Measurements from ENCODE around the gene BTBD9.

The BTBD9 gene

GRCh38 chr6:38207375-38207774 lies 432.4 kb downstream of the BTBD9 start:
- DNase-seq (ENCODE audit: low read depth in 2 of 2), result no peak

GRCh38 chr6:38198219-38198618 lies 441.5 kb downstream of the BTBD9 start:
- no peak for DNase-seq (ENCODE audit: low read depth in 2 of 2)

- DNase-seq (ENCODE audit: low read depth in 2 of 2), result no peak
Observed at GRCh38 chr6:38195113-38195635, 444.6 kb downstream of the BTBD9 start.

GRCh38 chr6:38194589-38194988 lies 445.1 kb downstream of the BTBD9 start:
- DNase-seq (ENCODE audit: low read depth in 2 of 2), result no peak

GRCh38 chr6:38194282-38194572 lies 445.5 kb downstream of the BTBD9 start:
- no peak for DNase-seq (ENCODE audit: low read depth in 2 of 2)

GRCh38 chr6:38193481-38194281 lies 446.0 kb downstream of the BTBD9 start:
- no peak for DNase-seq (ENCODE audit: low read depth in 2 of 2)

GRCh38 chr6:38193051-38193450 lies 446.7 kb downstream of the BTBD9 start:
- DNase-seq (ENCODE audit: low read depth in 2 of 2), result no peak

- no peak for DNase-seq (ENCODE audit: low read depth in 2 of 2)
Observed at GRCh38 chr6:38192487-38192886, 447.2 kb downstream of the BTBD9 start.

GRCh38 chr6:38192011-38192410 lies 447.7 kb downstream of the BTBD9 start:
- no peak for DNase-seq (ENCODE audit: low read depth in 2 of 2)

GRCh38 chr6:38191418-38191817 lies 448.3 kb downstream of the BTBD9 start:
- no peak for DNase-seq (ENCODE audit: low read depth in 2 of 2)

- DNase-seq (ENCODE audit: low read depth in 2 of 2), result no peak
Observed at GRCh38 chr6:38188677-38189335, 450.9 kb downstream of the BTBD9 start.

GRCh38 chr6:38187811-38188590 lies 451.7 kb downstream of the BTBD9 start:
- no peak for DNase-seq (ENCODE audit: low read depth in 2 of 2)

GRCh38 chr6:38187325-38187724 lies 452.4 kb downstream of the BTBD9 start:
- DNase-seq (ENCODE audit: low read depth in 2 of 2), result no peak

- no peak for DNase-seq (ENCODE audit: low read depth in 2 of 2)
Observed at GRCh38 chr6:38185752-38186151, 454.0 kb downstream of the BTBD9 start.

GRCh38 chr6:38185244-38185643 lies 454.5 kb downstream of the BTBD9 start:
- DNase-seq (ENCODE audit: low read depth in 2 of 2), result no peak

- DNase-seq (ENCODE audit: low read depth in 2 of 2), result no peak
Observed at GRCh38 chr6:38184585-38185080, 455.1 kb downstream of the BTBD9 start.

- DNase-seq (ENCODE audit: low read depth in 2 of 2), result no peak
Observed at GRCh38 chr6:38183856-38184584, 455.7 kb downstream of the BTBD9 start.

GRCh38 chr6:38182426-38182825 lies 457.3 kb downstream of the BTBD9 start:
- no peak for DNase-seq (ENCODE audit: low read depth in 2 of 2)

GRCh38 chr6:38180586-38180985 lies 459.1 kb downstream of the BTBD9 start:
- no peak for DNase-seq (ENCODE audit: low read depth in 2 of 2)

- DNase-seq (ENCODE audit: low read depth in 2 of 2), result no peak
Observed at GRCh38 chr6:38179794-38180430, 459.8 kb downstream of the BTBD9 start.

- no peak for DNase-seq (ENCODE audit: low read depth in 2 of 2)
Observed at GRCh38 chr6:38179300-38179699, 460.4 kb downstream of the BTBD9 start.
